Brain pericyte (primary cell): ENCODE data around the gene CYGB.
A peak's percentile ranks its signal among the peaks of the same experiment; 100 is the strongest.

Experiments
- DNase-seq: peaks from one replicate; pipeline ENCODE4 v3.0.0-alpha.2; 2012; ENCODE audit warnings: low read depth, low spot score

Gene CYGB

GRCh38 chr17:76501827-76502307, 35.6 kb downstream of the CYGB start:
- DNase-seq = no peak

GRCh38 chr17:76501018-76501826, 36.3 kb downstream of the CYGB start, which contains the start of gene RHBDF2:
TSS of gene RHBDF2 (minus strand) at chr17:76501423. CDS start at chr17:76481524, 19,899 bp downstream.
- DNase-seq = peak; percentile 56

- no peak for DNase-seq
Observed at GRCh38 chr17:76500747-76501017, 36.8 kb downstream of the CYGB start.

GRCh38 chr17:76500074-76500746, 37.3 kb downstream of the CYGB start:
- DNase-seq = no peak

- no peak for DNase-seq
Observed at GRCh38 chr17:76499267-76499667, 38.2 kb downstream of the CYGB start.

- DNase-seq = no peak
Observed at GRCh38 chr17:76498876-76499251, 38.6 kb downstream of the CYGB start.

GRCh38 chr17:76497979-76498875, 39.3 kb downstream of the CYGB start:
- DNase-seq = peak; percentile 53

GRCh38 chr17:76497699-76497978, 39.9 kb downstream of the CYGB start:
- DNase-seq = no peak

- no peak for DNase-seq
Observed at GRCh38 chr17:76496464-76496863, 41.0 kb downstream of the CYGB start.

GRCh38 chr17:76495663-76496400, 41.7 kb downstream of the CYGB start:
- DNase-seq = no peak

GRCh38 chr17:76493505-76494167, 43.9 kb downstream of the CYGB start:
- DNase-seq = no peak

GRCh38 chr17:76492989-76493501, 44.5 kb downstream of the CYGB start:
- peak; percentile 87 for DNase-seq

GRCh38 chr17:76492123-76492988, 45.2 kb downstream of the CYGB start:
- DNase-seq = no peak

- no peak for DNase-seq
Observed at GRCh38 chr17:76491271-76492122, 46.0 kb downstream of the CYGB start.

GRCh38 chr17:76490112-76490710, 47.3 kb downstream of the CYGB start:
- DNase-seq = no peak

GRCh38 chr17:76487451-76488192, 49.9 kb downstream of the CYGB start:
- DNase-seq = no peak

GRCh38 chr17:76485569-76485968, 51.9 kb downstream of the CYGB start:
- DNase-seq = no peak

- DNase-seq = no peak
Observed at GRCh38 chr17:76484228-76484725, 53.2 kb downstream of the CYGB start.
